Islet of Langerhans (tissue), 1 donor: ENCODE results near the gene GAN.
"Not testable (repeated sequence)": the region's sequence is repeated elsewhere in the genome, so short reads cannot be mapped to it uniquely, and the experiment has no call there.

Source experiments
- FAIRE-seq: peaks from one replicate; lab custom pipeline; 2011; peaks lifted over from hg19 to GRCh38; lab: Jason Lieb, UNC

GAN gene

DNA sequence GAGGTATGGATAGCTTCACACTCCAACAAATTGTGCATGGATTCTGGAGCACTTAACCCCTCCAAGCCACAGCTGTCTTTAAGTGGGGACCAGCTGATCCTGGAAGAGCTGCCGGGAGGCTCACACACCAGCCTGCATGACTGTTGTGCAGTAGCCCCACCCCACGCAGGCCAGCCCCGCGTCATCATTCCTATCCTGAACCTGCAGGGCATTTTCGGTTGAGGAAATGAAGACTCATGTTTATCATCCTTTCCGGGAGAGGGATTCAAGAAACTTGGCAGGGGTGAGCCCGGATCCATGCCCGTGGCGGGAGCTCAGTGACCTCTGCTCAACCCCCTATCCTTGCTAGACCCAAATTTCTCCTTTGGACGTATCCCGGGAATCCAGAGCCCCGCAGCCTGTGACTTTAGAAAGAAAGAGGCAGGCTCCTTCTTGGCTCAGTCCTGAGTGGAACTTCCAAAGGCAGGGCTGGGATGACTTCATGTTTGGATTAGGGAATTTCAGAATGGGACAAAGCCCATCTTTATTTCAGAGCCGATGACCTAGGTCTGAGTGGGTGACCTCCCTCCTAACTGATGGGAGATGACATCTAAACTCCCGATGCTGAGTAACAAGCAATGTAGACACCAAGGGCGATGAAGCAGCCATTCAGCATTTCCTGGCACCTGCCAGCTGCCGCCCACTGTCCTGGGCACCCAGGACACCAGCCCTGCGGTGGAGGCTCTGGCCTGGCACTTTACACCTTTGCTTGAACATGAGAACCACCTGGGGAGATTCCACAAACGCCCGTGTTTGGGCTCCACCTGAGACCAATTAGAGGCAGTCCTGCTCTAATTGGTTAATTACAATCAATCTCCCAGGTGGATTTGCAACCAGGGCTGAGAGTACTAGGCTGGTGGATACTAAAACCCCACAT is 86.5 kb downstream of the GAN start:
- no peak for FAIRE-seq

DNA sequence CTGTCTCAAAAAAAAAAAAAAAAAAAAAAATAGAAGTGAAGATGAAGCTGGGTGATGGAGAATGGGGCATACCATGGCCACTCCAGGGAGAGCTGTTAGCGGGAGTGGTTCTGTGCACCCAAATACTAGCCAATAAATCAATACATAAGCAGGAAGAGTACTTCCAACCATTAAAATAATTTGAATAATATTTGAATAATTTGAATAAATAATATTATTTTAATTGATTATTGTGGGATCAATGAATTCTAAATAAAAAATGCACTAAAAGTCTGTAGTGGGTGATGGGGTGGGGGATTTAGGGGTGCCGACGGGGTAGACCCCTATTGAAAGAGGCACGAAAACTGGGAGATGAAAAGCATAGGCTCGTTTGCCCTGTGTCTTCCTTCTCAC is 88.4 kb downstream of the GAN start:
- no peak for FAIRE-seq

DNA sequence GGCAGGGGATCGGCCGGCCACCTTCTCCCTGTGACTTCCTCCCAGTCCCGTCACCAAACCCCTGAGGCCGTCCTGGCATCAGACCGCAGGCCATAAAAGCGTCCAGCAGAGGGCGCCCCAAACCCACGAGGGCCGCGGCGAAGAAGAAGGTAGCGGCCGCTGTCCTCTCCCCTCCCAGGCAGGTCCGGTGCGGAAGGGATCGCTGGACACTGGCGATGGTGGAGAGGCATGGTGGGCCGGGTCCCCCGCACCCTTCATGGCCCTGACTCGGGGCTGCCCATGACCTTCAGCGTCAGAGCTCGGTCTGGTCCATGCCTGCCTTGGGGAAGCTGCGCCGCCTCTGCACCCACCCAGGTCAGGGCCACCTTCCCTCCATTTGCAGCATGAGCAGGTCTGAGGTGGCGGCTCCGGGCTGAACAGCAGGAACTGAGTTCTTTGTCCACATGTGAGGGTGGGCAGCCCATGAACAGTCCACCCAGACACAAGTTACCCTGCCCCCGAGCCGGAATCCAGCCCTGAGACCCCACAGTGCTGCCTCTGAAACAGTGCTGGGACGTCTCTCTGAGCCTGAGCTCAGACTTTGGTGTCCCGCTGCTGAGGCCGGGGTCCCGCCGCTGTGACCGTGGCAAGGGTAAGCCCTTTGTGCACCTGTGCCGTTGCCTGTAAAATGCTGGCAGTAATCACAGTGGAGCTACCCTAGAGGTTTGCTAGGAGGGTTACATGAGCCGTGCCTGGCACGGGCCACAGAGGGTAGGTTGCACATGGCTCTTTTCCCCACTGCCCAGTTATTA is 89.0 kb downstream of the GAN start:
- no peak for FAIRE-seq

DNA sequence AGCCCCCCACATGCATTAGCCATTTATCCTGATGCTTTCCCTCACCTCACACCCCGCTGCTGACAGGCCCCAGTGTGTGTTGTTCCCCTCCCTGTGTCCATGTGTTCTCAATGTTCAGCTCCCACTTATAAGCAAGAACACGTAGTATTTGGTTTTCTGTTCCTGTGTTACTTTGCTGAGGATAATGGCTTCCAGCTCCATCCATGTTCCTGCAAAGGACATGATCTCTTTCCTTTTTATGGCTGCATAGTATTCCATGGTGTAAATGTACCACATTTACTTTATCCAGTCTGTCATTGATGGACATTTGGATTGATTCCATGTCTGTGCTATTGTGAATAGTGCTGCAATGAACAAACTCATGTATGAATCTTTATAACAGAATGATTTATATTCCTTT is 90.2 kb downstream of the GAN start:
- not testable (repeated sequence) for FAIRE-seq

DNA sequence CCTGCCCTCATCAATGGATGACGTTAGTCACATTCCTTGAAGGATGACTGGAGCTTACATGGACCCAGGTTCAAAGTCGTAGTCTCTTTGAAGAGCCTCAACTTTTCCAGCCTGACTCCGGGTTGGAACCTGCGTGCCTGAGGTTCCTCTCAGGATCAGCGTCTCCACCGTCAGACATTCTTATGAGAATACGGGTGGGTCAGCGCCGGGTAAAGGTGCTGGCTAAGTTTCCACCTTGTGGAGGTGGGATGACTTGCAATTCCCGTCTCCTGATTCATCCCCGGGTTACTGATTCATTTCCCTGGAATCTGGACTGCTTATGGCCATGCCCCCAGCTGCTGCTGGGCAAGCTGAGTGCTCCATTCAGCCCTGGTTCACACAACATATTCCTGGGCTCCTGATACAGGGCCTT is 90.9 kb downstream of the GAN start:
- FAIRE-seq = no peak

DNA sequence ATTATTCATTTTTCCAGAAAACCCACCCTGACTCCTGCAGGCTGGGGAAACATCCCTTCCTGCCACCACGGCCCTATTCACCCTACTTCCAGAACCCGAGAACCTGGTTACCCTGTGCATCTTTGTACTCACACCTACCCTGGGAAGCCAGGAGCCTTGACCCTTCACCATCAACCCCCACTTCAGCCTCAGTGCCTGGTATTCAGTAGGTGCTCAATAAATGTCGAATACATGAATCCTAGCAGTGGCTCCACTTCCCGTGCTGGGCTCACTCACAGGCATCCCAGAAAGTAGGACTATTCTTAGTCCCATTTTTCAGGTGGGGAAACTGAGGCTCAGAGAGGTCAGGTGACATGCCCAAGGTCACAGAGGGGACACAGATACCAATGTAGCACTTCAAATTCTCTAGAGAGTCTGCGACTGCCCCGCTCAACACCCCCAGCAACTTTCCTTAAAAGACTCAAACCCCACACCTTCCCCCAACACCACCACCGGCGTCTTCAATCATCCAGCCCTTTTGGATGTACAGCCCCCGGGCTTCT is 93.7 kb downstream of the GAN start:
- FAIRE-seq = no peak

DNA sequence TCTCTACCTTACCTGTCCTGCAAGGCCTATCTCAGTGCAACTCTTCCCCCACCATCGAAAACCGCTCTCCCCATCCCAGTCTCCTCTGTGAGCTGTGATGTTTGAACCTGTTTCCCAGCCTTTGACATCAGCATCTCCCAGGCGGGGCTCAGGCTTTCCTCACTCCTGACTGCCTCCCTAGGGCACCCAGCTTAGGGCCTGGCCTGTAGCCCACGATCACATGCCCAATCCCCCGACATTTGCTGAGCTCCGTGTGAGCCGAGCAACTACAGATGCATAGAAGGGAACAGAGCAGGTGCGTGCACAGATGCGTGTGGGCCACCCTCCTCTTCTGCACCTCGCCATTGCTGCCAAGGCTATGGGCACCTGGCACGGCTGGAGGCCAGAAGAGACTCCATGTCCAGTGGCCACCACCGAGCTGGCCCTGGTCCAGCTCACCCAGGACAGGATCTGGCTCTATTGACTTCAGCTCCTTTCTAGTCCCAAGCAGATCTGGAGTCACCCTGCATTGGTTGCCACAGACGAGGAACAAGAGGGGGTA is 94.3 kb downstream of the GAN start:
- FAIRE-seq = no peak

DNA sequence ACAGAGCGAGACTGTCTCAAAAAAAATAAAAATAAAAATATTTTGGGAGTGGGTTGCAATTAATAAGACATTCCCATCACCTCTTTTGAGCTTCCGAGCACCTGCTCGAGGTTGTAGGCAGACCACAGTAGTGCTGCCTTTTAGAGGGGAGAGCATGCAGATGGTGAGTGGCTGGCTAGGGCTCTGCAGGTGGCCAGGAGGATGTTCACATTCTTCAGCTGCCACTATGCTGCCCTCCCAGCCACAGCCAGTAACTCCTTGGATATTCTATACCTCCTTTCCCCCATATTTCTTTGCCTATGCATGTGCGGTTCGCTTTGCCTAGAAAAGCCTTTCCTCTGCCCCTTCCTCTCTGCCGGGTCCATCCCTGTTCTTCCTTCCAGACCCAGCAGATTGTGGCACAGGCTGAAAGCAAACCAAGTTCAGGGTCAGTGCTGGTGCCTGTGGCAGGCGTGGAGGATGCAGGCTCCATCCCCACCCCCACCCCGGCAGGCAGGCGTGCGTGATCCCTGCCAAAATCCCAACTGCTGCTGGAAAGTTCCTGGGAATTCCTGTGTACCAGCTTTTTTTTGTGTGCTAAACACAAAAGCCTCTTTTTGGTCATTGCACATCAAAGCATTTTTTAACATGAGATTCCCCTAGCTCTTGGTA is 96.0 kb downstream of the GAN start:
- no peak for FAIRE-seq

DNA sequence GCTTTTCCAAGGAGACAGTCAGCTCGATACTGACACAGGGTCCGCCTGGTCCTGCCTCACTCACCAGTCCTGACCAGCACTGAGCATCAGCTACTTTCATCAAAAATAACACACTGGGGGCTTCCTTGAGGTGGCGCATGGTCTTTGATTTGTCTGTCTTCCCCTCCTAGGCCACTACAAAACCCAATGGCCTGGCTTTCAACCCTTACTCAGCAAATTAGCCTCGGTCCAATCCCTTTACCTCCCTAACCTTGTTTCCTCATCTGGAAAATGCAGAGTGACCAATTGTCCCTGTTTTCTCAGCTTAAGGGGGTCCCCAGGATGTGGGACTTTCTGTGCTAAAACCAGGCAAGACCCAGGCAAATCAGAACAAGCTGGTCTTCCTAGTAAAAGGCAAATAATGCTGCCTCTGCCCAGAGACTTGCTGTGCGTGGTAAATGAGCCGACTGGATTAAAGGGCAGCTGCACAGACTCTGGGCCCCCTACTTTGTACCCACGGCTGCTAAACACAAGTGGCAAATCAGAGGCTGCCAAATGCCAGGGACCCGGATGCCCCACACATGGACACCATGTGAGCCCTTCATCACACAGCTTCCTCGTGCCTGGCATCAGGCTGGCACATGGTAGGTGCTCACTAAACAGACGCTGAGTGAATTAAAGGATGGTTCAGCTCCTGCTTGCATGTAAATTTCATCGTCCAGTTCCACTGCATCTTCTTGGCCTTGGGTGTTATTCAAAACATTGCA is 98.7 kb downstream of the GAN start:
- FAIRE-seq = no peak

DNA sequence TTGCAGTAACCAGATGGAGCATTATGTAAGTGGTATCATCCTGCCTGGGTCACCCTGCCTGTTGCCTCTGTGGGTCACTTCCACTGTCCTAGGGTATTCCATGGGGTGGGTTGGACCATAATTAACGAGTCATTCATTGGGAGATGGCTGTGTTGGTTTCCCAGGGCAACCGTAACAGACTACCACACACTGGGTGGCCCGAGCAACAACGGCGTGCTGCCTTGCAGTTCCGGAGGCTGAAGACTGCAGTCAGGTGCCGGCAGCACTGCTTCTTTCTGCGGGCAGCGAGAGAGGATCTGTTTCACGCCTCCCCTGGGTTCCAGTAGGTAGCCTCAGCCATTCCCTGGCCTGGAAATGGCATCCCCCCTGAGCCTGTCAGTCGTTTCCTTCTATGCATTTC is 101.0 kb downstream of the GAN start:
- no peak for FAIRE-seq

DNA sequence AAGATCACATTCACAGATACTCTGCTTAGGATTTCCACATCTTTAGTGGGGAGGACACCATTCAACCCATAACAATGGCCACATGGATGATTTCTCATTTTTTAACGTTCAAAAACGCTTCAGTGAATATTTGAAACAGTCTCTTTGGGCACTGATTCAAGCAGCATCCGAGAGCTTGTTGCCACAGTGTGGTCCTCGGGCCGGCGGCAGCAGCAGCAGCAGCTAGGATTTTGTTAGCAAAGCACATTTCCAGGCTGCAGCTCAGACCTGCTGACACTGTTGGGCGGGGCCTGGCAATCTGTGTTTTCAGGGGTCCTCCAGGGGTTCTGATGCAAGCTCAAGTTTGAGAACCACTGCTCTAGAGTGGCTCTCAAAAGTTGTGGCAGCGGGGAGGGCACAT is 102.0 kb downstream of the GAN start:
- no peak for FAIRE-seq

DNA sequence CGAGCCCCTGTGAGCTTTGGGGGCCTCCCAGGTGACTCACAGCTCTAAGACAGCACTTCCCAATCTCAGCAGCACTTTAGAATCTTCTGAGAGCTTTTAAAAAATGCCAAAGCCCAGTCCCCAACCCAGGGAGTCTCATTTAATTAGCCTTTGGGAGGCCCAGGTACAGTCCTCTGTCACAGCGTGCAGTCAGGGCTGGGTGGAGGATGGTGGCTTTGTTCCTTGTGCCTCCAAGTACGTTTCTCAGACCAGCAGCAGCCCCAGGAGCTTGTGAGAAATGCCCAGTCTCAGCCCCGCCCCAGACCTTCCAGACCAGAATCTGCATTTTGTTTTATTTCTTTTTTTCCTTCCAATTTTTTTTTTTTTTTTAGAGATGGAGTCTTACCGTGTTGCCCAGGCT is 102.4 kb downstream of the GAN start:
- no peak for FAIRE-seq

DNA sequence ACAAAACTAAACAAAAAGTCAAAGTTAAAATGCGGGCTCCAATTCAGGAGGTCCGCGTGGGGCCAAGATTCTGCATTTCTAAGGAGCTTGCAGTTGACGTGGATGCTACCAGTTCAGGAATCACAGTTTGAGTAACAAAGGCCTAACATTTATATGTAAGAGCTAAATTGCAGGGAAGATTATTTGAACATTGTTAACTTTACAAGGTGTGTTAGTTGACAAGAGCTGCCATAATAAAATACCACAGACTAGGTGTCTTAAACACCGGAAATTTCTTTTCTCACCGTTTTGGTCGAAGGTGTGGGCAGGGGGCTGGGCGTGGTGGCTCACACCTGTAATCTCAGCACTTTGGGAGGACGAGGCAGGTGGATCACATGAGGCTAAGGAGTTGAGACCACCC is 105.0 kb downstream of the GAN start:
- no peak for FAIRE-seq

DNA sequence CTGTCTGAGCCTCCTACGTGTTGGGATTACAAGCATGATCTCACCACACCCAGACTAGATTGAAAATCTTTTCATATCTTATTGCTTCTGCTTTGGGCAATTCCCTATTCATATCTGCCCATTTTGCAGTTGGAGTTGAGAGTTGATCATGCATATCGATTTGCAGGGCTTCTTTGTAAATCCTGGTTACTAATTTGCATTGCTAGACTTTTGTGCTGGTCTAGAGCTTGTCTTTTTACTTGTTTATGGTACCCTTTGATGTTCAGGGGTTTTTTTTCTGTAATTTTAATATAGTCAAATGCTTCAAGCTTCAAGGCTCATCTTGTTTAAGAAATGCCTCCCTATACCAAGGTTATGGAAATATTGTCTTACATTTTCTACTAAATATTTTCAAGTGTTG is 106.4 kb downstream of the GAN start:
- no peak for FAIRE-seq

DNA sequence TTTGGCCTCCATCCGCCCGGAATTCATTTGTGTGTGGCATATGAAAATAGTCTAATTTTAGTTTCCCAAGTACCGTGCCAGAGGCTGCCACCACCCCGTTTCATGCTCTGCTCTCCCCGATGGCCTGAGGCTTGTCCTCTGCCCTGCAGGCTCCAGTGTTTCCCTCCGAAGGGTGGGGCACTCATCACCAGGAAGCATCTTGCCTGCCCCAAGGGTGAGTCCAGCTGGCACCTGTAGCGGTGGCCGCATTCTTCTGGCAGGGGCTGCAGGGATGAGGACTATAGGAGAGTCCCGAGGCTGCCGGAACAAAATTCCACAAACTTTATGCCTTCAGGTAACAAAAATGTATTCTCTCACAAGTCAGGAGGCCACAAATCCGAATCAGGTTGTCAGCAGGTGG is 106.8 kb downstream of the GAN start:
- FAIRE-seq = no peak

DNA sequence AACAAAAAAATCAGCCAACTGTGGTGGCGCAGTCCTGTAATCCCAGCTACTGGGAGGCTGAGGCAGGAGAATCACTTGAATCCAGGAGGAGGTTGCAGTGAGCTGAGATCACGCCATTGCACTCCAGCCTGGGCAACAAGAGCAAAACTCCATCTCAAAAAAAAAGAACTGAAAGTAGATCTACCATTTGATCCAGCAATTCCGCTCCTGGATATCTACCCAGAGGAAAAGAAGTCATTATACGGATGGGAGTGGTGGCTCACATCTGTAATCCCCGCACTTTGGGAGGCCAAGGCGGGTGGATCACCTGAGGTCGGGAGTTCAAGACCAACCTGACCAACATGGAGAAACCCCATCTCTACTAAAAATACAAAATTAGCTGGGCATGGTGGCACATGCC is 107.4 kb downstream of the GAN start:
- FAIRE-seq = not testable (repeated sequence)

DNA sequence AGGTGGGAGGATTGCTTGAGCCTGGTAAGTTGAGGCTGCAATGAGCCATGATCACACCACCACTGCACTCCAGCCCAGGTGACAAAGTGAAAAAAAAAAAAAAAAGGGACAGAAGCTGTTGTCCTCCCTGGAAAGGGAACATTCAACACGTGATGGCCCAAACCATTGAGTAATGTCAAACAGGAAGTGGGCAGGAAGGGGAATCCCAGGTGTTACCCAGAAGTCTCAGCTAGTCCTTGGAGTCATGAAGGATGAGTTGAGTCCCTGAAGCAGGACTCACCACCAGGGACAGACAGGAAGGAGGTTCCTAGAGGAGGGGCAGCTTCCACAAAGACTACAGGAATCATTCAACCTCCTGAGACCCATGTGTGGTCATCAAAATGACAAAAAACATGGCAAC is 110.0 kb downstream of the GAN start:
- FAIRE-seq = no peak

DNA sequence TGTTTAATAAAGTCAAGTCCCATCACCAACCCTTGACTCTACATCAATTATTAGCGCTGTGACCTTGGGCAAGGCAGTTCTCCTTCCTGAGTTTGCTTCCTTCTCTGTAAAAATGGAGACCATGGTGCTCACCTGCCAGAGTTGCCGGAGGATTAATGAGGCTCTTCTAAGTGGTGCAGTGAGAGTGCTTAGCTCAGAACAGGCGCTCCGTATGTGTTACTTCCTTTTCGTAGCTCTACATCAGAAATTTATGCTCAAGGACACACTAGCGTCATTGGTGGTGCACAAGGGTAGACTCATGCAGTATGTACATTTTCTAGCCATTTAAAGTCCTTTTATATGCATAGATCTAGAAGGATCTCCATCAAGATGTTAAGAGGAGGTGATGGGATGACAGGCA is 112.5 kb downstream of the GAN start:
- no peak for FAIRE-seq

DNA sequence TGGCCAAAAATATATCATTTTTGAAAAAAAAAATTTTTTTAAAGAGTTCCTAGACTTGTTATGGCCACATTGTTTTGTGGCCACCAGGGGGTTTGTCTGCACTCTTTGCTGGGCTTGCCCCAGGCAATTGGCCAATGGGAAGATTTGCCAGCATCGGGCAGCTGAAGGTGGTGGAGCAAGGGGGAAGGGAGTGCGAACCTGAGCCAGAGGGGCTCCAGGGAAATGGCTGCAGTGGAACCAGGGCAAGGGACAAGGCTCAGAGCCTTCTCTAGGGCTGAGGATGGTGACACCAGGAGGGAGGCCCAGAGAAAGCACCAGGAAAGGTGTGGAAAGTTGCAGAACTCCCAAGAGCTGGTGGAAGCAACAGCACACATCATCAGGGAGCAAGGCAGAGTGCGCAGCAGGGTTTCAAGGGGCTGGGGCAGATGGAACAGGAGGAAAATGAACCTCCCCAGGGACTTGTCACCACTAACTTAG is 114.3 kb downstream of the GAN start:
- FAIRE-seq = no peak

DNA sequence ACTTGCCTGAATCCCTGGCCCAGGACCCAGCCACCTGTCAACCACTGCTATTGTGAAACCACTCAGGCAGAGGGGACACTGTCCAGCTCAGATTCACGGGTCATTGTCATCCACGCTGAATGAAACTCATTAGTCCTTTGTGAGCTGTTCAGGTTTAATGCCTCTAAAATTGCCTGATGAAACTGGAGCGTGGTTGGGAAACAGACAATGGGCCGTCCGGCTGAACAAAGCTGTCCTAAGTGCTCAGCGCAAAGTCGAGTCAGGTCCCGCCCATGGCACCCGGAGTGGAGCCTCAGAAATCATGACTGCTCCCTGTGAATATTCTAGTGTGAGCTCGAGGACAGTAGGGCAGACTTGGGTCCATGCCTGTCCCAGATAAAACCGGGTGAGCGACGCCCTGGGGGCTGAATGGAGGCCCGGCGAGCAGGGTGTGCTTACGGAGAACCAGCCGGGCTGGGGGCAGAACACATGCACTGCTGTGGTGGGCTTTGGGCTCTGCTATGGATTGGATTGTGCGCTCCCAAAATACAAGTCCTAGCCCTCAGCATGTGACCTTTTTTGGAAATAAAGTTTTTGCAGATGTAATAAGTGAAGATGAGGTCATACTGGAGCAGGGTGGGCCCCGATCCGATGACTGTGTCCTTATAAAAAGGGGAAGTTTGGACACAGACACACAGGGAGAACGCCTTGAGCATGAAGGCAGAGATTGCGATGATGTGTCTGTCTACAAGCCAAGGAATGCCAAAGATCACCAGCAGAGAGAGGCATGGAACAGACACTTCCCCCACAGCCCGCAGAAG is 117.0 kb downstream of the GAN start:
- FAIRE-seq = no peak
